HCT116 (cell line): ENCODE data around the gene YY1. TPM values are rescaled to one million over a fixed set of nuclear protein-coding genes. Genes with fewer than 3 reads are reported as not detected.

ENCODE experiments used
- ATAC-seq: fragments of 200-7000 bp; cut with Tn5 transposase; 2 replicates; pipeline ENCODE4 v1.9.1; 2020; ENCODE audit warnings: mild to moderate bottlenecking, moderate library complexity
- BruUV-seq: library from RNA; stranded (reverse); fragments of 400-500 nt; replicated peaks from 2 replicates; lab custom pipeline; 2021; lab: Mats Ljungman, UMichigan
- CTCF ChIA-PET: fragments of 300-600 bp; sonication (Branson Sonifier 250); formaldehyde crosslinking; loops from one replicate; lab custom pipeline; 2021; ENCODE audit warnings: antibody characterized with exemption; lab: Charles Lee
- POLR2A ChIA-PET: fragments of 300-600, 350-600 bp; sonication (Branson Sonifier 250); formaldehyde crosslinking; loops from one replicate; lab custom pipeline; 2021; ENCODE audit warnings: antibody characterized with exemption; lab: Charles Lee
- RAD21 ChIA-PET, 2 experiments: fragments of 300-600 bp; sonication (Branson Sonifier 250); formaldehyde crosslinking; loops; one replicate each; lab custom pipeline; 2023; ENCODE audit warnings: low total read pairs in 2 of 2; ENCODE audit not compliant: uncharacterized antibody in 2 of 2, unreplicated experiment in 2 of 2, low non-redundant PET in 1 of 2; lab: Charles Lee
- DNase-seq: peaks from one replicate; pipeline ENCODE4 v3.0.0-alpha.2; 2010; ENCODE audit warnings: low read depth, low spot score
- H2AFZ ChIP-seq: fragments of 200-600 bp; shearing (Covaris generic), sonication (generic); 2 replicates; pipeline ENCODE4 v1.6.1; 2017; ENCODE audit warnings: low read depth, mixed run types, mixed read lengths, antibody characterized with exemption, low read length; ENCODE audit not compliant: poor library complexity, severe bottlenecking
- H3K27ac ChIP-seq: 2 replicates; pipeline ENCODE4 v1.5.1; 2012; ENCODE audit warnings: low read depth, low read length
- H3K27me3 ChIP-seq: fragments of 200-600 bp; sonication (generic); 2 replicates; pipeline ENCODE4 v1.6.1; 2016; ENCODE audit warnings: mixed run types, low read length, mixed read lengths; ENCODE audit not compliant: insufficient read depth
- H3K36me3 ChIP-seq, 2 experiments: fragments of 200-500 bp in 1 of 2; fragments of 200-600 bp in 1 of 2; sonication (Bioruptor generic) in 1 of 2; sonication (generic) in 1 of 2; 2 replicates each; pipeline versions ENCODE4 v1.5.1 to v1.6.1; 2014 to 2016; ENCODE audit warnings: low read length in 2 of 2, inconsistent platforms in 1 of 2, mixed read lengths in 1 of 2, mixed run types in 1 of 2; ENCODE audit not compliant: insufficient read depth in 2 of 2, control insufficient read depth in 1 of 2
- H3K4me1 ChIP-seq, 2 experiments: fragments of 200-600 bp in 1 of 2; sonication (generic) in 1 of 2; 2 replicates each; pipeline versions ENCODE4 v1.5.1 to v1.6.1; 2012 to 2017; ENCODE audit warnings: low read length in 2 of 2, inconsistent platforms in 1 of 2, mild to moderate bottlenecking in 1 of 2, mixed read lengths in 1 of 2, mixed run types in 1 of 2, moderate library complexity in 1 of 2; ENCODE audit not compliant: insufficient read depth in 2 of 2, control insufficient read depth in 1 of 2
- H3K4me2 ChIP-seq: fragments of 200-600 bp; sonication (generic); 2 replicates; pipeline ENCODE4 v1.6.1; 2017; ENCODE audit warnings: mixed run types, low read length, mixed read lengths
- H3K4me3 ChIP-seq, 2 experiments: fragments of 200-600 bp in 1 of 2; sonication (generic) in 1 of 2; replicated peaks in 1 of 2; 2 replicates each; pipeline ENCODE4 v1.5.1; 2011 to 2016; ENCODE audit warnings: low read length in 2 of 2, control low read depth in 1 of 2, low read depth in 1 of 2, mild to moderate bottlenecking in 1 of 2, mixed read lengths in 1 of 2, mixed run types in 1 of 2
- H3K79me2 ChIP-seq: fragments of 200-600 bp; sonication (generic); 2 replicates; pipeline ENCODE4 v1.6.1; 2017; ENCODE audit warnings: mild to moderate bottlenecking, mixed run types, low read length, moderate library complexity, mixed read lengths; ENCODE audit not compliant: insufficient read depth
- H3K9ac ChIP-seq: fragments of 200-600 bp; sonication (generic); 2 replicates; pipeline ENCODE4 v1.6.1; 2016; ENCODE audit warnings: low read length, mixed read lengths
- H3K9me2 ChIP-seq: fragments of 200-600 bp; sonication (generic), shearing (Covaris generic); 2 replicates; pipeline ENCODE4 v1.6.1; 2017; ENCODE audit warnings: mixed run types, mild to moderate bottlenecking, moderate library complexity; ENCODE audit not compliant: insufficient read depth
- H3K9me3 ChIP-seq, 2 experiments: fragments of 200-500 bp in 1 of 2; fragments of 200-600 bp in 1 of 2; sonication (Bioruptor generic) in 1 of 2; sonication (generic) in 1 of 2; 2 replicates each; pipeline ENCODE4 v1.6.1; 2014 to 2017; ENCODE audit warnings: low read length in 2 of 2, mixed read lengths in 2 of 2, inconsistent platforms in 1 of 2, low read depth in 1 of 2, mild to moderate bottlenecking in 1 of 2, mixed run types in 1 of 2, moderate library complexity in 1 of 2; ENCODE audit not compliant: control insufficient read depth in 1 of 2, insufficient read depth in 1 of 2
- H4K20me1 ChIP-seq: fragments of 200-600 bp; sonication (generic), shearing (Covaris generic); 2 replicates; pipeline ENCODE4 v1.6.1; 2017; ENCODE audit warnings: mixed run types, mild to moderate bottlenecking, moderate library complexity; ENCODE audit not compliant: insufficient read depth
- CBX3 ChIP-seq: IDR thresholded peaks from 2 replicates; pipeline ENCODE4 v1.6.1; 2012; ENCODE audit warnings: low read depth
- CEBPB ChIP-seq: IDR thresholded peaks from 2 replicates; pipeline ENCODE4 v1.6.1; 2012; ENCODE audit warnings: low read depth
- ELF1 ChIP-seq: IDR thresholded peaks from 2 replicates; pipeline ENCODE4 v1.6.1; 2012; ENCODE audit warnings: low read depth, borderline replicate concordance
- FOSL1 ChIP-seq: IDR thresholded peaks from 2 replicates; pipeline ENCODE4 v1.6.1; 2012; ENCODE audit warnings: low read depth
- JUND ChIP-seq: IDR thresholded peaks from 2 replicates; pipeline ENCODE4 v1.6.1; 2012
- POLR2A ChIP-seq: IDR thresholded peaks from 2 replicates; pipeline ENCODE4 v1.7.0; 2011; ENCODE audit warnings: borderline replicate concordance; ENCODE audit not compliant: insufficient read depth, insufficient read length; ENCODE audit errors: extremely low read depth
- POLR2AphosphoS5 ChIP-seq: IDR thresholded peaks from 2 replicates; pipeline ENCODE4 v1.6.1; 2011; ENCODE audit warnings: mild to moderate bottlenecking, low read depth, low read length, moderate library complexity
- RAD21 ChIP-seq: IDR thresholded peaks from 2 replicates; pipeline ENCODE4 v1.6.1; 2012; ENCODE audit warnings: low read depth, mild to moderate bottlenecking
- SIN3A ChIP-seq: IDR thresholded peaks from 2 replicates; pipeline ENCODE4 v1.6.1; 2012; ENCODE audit warnings: low read depth
- SRF ChIP-seq: IDR thresholded peaks from 2 replicates; pipeline ENCODE4 v1.6.1; 2012; ENCODE audit warnings: low read depth
- ZBTB33 ChIP-seq: IDR thresholded peaks from 2 replicates; pipeline ENCODE4 v1.6.1; 2011; ENCODE audit warnings: mild to moderate bottlenecking, low read length, moderate library complexity; ENCODE audit not compliant: insufficient replicate concordance; ENCODE audit errors: extremely low read depth
- ZFX ChIP-seq: fragments of 450-650 bp; IDR thresholded peaks from 2 replicates; pipeline ENCODE4 v1.6.1; 2017
- intact Hi-C: fragments of 100-400 bp; cut with micrococcal nuclease; formaldehyde crosslinking; loops from 2 replicates; pipeline ENCODE4 v1.10.0; 2022
- total RNA-seq: library from RNA; stranded (reverse); gene quantifications from one replicate; pipeline ENCODE4 v1.2.1, GENCODE V29; 2021; ENCODE audit not compliant: unreplicated experiment
- TF ChIP-seq, protein P1 (sequence below): IDR thresholded peaks from 2 replicates; pipeline ENCODE4 v1.6.1; 2012; ENCODE audit warnings: low read depth
- TF ChIP-seq, protein P2 (sequence below): IDR thresholded peaks from 2 replicates; pipeline ENCODE4 v1.6.1; 2012

Gene YY1
- total RNA-seq, 1 experiment from 2014 or later = 111 TPM

DNA sequence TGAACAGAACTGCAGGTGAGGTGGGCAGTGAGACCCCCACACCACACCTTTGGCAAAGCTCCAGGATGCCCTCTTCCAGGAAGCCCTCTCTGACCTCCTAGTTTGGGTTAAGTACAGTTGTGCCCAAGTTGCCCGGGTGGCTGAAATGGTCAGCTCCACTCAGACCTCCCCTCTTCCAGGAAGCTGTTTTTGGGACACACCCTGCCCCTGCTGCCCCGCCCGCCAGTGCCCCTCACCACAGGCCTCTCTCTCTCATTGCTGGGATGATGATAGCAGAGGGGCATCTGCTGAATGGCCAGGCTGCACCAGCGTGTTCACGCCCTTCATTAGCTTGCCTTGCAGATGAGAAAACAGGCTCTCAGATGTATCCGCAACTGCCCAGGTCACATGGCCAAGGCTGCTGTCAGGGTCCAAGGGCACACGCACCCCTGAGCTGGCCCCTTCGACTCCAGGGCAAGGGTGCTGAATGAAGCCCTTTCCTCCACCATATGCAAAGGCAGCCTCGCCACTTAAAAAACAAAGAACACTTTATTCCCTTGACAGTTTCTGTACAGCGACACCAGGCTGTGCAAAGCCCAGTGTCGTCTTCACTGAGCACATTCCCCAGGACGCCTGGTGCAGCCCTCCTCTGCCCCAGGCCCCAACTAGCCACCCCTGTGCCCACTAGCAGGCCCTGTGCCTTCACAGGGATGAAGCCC is 51.8 kb downstream of the YY1 start (continued):
- TF ChIP-seq, protein P1, sequence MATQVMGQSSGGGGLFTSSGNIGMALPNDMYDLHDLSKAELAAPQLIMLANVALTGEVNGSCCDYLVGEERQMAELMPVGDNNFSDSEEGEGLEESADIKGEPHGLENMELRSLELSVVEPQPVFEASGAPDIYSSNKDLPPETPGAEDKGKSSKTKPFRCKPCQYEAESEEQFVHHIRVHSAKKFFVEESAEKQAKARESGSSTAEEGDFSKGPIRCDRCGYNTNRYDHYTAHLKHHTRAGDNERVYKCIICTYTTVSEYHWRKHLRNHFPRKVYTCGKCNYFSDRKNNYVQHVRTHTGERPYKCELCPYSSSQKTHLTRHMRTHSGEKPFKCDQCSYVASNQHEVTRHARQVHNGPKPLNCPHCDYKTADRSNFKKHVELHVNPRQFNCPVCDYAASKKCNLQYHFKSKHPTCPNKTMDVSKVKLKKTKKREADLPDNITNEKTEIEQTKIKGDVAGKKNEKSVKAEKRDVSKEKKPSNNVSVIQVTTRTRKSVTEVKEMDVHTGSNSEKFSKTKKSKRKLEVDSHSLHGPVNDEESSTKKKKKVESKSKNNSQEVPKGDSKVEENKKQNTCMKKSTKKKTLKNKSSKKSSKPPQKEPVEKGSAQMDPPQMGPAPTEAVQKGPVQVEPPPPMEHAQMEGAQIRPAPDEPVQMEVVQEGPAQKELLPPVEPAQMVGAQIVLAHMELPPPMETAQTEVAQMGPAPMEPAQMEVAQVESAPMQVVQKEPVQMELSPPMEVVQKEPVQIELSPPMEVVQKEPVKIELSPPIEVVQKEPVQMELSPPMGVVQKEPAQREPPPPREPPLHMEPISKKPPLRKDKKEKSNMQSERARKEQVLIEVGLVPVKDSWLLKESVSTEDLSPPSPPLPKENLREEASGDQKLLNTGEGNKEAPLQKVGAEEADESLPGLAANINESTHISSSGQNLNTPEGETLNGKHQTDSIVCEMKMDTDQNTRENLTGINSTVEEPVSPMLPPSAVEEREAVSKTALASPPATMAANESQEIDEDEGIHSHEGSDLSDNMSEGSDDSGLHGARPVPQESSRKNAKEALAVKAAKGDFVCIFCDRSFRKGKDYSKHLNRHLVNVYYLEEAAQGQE = no peak
- TF ChIP-seq FOSL1 = no peak
- no peak for TF ChIP-seq SIN3A

DNA sequence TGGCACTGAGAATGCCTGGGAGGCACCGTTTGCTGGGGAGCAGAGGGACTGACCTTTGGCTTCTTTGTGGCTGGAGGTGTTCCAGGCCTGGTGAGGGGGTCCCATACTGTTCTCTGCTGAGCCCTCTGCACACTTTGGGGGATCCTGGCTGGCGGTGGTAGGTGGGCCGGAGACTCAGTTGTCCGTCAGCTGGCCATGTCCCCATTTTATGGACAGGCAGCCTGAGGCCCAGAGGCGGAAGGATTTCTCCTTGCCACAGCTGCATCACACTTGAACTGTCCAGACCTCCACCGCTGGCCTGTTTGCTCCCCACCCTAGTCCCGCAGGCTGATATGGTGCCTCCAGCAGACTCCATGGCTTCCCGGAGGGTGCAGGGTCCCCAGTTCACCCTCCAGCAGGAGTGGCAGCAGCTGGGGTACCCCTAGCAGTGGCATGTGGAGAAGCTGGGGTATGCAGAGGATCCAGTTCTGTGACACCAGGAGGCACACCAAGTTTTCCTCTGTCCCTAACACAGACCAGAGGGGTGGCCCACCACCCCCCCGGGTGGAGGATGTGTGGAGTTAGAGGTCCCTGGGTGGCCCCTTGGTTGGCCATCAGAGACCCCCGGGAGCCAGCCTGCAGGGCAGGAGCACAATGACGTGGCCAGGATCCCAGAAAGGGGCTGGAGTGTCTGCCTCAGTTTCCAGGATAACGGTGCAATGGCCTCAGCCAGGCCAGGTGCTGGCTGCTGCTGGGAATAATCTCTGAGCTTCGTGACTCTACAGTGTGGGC is 52.5 kb downstream of the YY1 start:
- ATAC-seq (no peak), DNase-seq (no peak)
- Histone ChIP-seq H4K20me1 (no peaks in the 10 kb centered on the region), H3K9me2 (no peaks in the 10 kb centered on the region), H3K27me3 (no peaks in the 10 kb centered on the region), H3K4me2 (no peak overlapping the region), H3K4me1 (no peaks in the 10 kb centered on the region), H2AFZ (no peak overlapping the region), H3K79me2 (no peaks in the 10 kb centered on the region), H3K9ac (no peak overlapping the region), H3K27ac (no peak overlapping the region), H3K36me3 (no peaks in the 10 kb centered on the region; a peak in 1 of 4 replicates), H3K4me3 (no peak overlapping the region), H3K9me3 (no peaks in the 10 kb centered on the region)
- ChIA-PET RAD21 (no interaction called here), POLR2A (no interaction called here), CTCF (no interaction called here)
- intact Hi-C loops = no loop called here
- no peak for TF ChIP-seq ZBTB33
- TF ChIP-seq ELF1 = no peak
- no peak for TF ChIP-seq POLR2AphosphoS5
- TF ChIP-seq, protein P2, sequence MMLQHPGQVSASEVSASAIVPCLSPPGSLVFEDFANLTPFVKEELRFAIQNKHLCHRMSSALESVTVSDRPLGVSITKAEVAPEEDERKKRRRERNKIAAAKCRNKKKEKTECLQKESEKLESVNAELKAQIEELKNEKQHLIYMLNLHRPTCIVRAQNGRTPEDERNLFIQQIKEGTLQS = no peak
- TF ChIP-seq SIN3A = no peak
- no peak for TF ChIP-seq CBX3
- no peak for TF ChIP-seq CEBPB
- no peak for TF ChIP-seq SRF
- TF ChIP-seq JUND = no peak
- TF ChIP-seq RAD21 = no peak
- TF ChIP-seq ZFX = no peak
- TF ChIP-seq POLR2A = no peak
- no TSS peak for BruUV-seq
